GDM1 (cell line): Measurements from ENCODE around the gene LIN7B.
A peak's percentile ranks its signal among the peaks of the same experiment; 100 is the strongest.

ENCODE experiments used
- DNase-seq: peaks from one replicate; lab custom pipeline; 2025; lab: John Stamatoyannopoulos, UW

The LIN7B gene

GRCh38 chr19:49094505-49095482 lies 19.4 kb upstream of the LIN7B start:
- no peak for DNase-seq

DNA sequence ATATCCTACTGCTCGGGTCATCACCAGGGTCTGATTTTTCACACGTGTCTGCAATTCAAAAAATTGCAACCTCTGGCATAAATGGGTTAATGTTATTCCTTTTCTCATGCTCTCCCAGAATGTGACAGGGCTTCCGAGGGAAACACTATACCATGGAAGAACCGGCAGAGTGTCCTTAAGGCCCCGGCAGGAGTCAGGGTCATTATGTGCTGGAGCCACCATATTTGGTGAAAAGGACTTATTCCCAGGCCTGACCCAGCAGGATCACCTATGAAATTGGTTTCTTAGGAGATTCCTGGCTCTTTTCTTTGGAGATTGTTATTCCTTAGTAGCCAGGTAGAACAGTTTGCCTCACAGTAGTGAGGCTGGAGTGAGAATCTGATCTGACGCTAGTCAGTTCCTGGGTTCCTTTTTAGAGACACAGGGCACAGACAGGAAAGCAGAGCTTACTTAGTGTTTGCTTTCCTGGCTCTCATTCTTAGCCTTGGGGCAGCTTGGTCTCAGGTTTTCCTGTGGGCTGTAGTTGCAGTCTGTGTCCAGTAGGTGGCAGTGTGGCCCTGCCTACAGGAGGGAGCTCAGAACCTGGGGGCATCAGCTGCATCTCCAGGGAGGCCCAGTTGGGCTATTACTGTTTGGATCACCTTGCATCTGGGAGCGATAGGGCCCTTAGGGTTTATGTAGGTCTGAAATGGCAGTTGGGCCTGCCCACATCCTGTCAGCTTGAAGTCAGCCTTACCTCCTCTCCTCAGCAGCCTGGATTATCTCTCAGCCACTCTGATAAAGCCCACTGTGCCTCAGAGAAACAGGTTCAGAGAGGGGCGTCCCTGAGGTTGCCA lies 16.5 kb upstream of the LIN7B start:
- peak; percentile 62 for DNase-seq

DNA sequence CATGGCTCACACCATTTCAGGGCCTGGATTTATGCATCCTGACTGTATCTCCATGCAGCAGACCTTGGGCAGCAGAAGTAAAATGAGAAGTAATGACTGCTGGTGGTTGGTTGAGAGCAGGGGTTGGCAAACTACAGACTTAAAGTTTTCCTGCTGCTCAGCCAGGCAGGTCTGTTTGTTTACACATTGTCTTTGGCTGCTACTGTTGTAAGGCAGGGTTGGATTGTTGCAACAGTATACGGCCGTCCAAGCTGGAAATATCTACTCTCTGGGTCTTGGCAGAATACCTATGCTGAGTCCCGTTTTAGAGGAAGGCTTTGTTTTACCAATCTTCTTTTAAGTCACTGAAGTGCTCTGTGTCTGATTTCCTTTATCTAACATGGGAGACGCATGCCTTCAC lies 15.4 kb upstream of the LIN7B start:
- no peak for DNase-seq

DNA sequence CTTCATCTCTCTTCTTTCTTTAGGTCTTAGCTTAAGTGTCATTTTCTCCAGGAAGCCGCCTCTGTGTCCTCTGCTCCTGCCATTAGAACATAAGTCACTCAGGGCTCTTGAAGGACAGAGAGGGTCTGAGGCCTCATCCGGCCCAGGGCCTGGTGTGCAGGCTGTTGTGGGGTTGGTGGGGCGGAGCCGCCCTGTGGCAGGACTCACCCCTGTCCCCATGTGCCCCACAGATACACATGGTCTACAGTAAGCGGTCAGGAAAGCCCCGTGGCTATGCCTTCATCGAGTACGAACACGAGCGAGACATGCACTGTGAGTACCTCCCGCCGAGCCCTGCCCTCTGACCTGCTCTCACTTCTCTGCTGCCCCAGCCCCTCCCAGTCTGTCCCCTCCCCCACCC lies 13.0 kb upstream of the LIN7B start:
- DNase-seq: no peak

- no peak for DNase-seq
Observed at GRCh38 chr19:49102303-49102702, 11.9 kb upstream of the LIN7B start.

DNA sequence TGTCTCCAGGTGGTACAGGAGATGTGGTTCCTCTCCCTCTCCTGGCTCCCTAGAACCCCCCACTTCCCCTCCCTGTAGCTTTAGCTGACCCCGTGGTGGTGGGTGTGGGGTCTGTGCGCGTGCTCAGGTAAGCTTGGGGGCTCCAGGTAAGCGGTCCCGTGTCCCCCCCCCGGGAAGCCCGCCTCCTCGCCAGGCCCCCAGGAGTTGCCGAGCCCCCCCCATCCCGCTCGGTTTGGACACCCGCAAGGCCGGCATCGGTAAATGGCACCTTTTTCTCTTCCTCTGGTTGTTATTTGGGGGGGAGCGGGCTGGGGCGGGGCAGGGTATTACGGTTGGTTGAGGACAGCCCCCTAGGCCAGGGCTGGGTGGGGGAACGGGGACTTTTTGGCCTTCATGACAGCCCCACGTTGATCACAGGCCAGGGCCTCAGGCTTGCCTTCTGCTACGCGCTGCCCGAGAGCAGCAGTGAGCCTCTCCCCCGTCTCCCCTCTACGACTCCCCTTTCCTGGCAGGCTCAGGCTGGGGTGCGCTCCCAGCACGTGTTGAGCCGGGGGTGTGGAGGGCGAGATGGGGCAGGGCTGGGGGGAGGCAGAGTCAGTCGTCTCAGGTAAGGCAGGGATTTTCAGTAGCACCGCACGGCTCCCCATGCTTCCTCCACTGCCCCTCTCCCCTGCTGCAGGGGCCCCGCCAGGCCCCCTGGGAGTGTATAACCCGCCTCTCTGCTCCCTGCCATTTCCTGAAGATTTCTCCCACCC lies 10.7 kb upstream of the LIN7B start:
- DNase-seq: no peak

DNA sequence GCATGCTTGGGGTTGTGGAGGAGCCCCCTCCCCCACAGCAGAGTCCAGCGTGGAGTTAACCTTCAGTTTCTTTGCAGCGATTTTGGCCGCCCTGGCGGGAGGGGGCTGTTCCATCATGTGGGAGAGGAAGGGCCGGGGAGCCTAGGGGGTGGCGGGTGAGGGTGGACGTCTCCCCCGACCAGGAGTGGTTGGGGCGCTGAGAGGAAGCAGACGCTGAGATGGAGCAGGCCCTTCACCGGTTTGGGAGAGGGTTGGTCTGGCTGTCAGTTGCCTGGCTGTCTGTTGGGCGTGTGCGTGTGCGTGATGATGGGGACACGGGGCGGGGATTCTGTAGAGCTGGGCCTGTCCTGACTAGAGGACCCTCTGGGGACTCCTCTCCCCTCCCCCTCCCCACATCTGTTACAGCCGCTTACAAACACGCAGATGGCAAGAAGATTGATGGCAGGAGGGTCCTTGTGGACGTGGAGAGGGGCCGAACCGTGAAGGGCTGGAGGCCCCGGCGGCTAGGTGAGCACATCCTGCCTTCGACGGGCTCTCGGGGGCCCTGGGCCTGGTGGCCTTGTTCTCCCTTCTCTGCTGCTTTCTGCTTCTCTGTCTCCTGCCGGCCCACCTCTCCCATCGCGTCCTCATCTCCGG lies 9.8 kb upstream of the LIN7B start:
- no peak for DNase-seq

DNA sequence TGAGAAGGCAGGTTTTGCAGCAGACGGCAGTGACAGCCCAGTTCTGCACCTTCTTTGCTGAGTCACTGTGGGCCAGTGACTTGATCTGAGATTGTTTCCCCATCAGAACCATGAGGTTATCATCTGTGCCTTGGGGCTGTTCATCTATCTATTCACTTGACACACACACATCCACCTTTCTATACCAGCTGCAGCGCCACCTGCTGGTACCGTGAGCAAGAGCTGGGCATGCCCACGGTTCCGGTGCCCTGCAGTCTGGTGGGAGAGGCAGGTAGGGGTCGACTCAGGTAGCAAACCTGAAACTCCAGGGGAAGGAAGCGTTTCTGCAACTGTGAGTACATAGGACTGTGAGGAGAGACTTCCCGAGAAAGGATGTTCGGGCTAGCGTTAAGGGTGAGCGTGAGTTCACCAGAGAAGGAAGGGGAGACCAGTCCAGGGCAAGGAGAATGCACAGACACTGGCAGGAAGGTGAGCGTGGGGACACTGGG lies 7.5 kb upstream of the LIN7B start:
- DNase-seq: peak; percentile 11

DNA sequence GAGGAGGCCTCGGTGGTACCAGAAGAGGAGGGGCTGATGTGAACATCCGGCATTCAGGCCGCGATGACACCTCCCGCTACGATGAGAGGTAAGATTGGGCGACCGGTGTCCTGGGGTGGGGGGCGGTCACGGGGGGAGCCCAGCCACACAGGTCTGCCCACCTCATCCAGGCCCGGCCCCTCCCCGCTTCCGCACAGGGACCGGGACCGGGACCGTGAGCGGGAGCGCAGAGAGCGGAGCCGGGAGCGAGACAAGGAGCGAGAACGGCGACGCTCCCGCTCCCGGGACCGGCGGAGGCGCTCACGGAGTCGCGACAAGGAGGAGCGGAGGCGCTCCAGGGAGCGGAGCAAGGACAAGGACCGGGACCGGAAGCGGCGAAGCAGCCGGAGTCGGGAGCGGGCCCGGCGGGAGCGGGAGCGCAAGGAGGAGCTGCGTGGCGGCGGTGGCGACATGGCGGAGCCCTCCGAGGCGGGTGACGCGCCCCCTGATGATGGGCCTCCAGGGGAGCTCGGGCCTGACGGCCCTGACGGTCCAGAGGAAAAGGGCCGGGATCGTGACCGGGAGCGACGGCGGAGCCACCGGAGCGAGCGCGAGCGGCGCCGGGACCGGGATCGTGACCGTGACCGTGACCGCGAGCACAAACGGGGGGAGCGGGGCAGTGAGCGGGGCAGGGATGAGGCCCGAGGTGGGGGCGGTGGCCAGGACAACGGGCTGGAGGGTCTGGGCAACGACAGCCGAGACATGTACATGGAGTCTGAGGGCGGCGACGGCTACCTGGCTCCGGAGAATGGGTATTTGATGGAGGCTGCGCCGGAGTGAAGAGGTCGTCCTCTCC lies 6.3 kb upstream of the LIN7B start:
- DNase-seq: no peak

GRCh38 chr19:49109051-49109450 lies 5.1 kb upstream of the LIN7B start:
- DNase-seq: no peak

DNA sequence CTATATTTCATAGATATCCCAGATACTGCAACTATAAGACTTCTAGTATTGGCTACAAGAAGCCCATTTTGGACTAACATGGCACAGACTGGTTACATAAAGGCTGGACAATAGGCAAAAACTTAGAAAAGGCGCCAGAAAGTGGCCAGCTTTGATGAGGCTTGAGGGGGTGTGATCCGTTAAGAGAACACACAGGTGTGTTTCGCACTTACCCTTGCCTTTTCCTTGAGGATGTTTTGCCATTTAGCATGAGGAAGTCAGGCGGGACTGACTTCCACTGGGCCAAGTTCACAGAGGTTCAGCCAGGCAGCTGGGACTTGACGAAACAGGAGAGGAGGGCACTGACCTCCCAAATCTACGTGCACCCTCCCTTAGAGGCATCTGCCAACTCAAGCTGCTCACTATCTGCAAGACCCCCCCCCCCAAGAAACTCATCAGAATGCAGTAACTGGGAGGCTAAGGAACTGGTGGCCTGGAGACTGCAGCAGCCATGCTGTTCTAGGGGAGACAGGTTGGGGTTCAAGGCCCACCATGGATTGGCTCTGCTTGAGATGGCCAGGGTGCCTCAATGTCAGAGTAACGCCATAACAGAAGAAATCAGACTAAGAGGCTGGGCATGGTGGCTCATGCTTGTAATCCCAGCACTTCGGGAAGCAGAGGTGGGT lies 4.5 kb upstream of the LIN7B start:
- DNase-seq: no peak

DNA sequence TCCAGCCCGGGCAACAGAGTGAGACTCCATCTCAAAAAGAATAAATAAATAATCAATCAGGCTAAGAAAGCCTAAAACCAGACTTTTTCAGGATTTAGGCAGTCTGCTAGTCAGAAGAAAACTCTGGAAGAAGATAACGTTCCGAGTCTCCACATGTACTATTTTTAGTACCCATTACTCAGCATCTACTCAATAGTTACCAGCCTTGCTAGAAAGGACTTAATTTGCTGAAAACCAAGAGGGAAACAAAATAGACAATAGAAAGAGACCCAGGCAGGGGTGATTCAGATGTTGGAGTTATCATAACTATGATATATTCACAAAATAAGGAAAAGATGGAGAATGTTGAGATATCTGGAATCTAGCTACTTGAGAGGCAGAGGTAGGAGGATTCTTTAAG lies 3.6 kb upstream of the LIN7B start:
- DNase-seq: no peak

- no peak for DNase-seq
Observed at GRCh38 chr19:49111218-49111998, 2.8 kb upstream of the LIN7B start.

DNA sequence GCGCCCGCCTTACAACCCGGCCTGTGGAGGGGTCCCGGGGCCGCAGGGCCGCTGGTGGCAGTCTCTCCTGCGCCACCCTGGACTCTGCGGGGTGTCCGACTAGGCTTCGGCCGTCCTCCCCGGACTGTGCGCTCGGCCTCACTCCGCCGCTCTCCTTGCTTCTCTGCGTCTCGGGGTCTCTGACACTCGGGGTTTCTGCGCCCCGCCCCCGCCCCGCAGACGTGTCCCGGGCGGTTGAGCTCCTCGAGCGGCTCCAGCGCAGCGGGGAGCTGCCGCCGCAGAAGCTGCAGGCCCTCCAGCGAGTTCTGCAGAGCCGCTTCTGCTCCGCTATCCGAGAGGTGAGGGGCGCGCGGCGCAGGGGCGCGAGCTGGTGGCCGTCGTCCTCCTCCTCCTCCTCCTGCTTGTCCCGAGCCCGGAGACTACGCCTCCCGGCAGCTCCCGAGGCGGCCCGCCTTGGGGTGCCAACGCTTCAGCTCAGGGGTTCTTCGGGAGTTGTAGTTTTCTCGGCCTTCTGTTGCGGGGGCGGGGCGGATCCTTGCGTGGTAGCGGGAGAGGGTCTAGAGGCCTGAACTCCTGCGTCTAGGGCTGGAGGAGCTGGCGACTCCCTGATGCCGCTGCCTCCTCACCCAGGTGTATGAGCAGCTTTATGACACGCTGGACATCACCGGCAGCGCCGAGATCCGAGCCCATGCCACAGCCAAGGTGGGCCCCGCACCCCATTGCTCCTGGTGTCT lies 627 bp downstream of the LIN7B start:
- DNase-seq: no peak

- DNase-seq: peak; percentile 13
Observed at GRCh38 chr19:49116544-49116943, 2.4 kb downstream of the LIN7B start.

DNA sequence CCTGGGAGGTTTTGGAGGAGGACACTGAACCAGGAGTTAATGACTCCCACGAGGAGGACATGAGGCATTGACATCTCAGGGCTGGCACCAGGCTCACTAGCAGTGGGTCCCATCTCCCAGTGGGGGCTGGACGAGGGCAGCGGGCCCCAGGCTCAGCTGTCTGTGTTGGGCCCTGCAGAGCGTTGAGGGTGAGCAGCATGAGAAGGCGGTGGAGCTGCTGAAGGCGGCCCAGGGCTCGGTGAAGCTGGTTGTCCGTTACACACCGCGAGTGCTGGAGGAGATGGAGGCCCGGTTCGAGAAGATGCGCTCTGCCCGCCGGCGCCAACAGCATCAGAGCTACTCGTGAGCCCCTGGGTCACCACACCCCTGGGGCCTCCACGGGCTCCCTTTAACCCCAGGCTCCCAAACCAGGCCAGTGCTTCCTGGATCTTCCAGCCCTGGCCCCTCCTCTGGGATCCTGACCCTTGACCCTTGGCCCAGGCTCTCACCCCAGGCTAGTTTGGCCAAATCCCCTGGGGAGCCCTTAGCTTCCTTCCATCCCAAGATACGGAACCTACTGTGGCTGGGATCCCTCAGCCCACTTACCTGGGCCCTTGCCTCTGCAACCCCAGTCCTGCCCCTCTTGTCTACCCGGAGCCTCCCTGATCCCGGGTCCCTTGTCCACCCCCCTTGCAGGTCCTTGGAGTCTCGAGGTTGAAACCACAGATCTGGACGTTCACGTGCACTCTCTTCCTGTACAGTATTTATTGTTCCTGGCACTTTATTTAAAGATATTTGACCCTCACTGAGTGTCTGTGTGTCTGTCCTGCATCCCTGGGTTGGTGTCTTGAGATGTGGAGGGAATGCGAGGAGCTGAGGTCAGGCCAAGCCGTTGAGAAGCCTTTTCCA lies 3.8 kb downstream of the LIN7B start:
- no peak for DNase-seq

GRCh38 chr19:49118565-49119410 lies 4.6 kb downstream of the LIN7B start, which contains the start of gene C19orf73:
Gene C19orf73 (minus strand): TSS chr19:49119143. CDS start chr19:49119022, 121 bp downstream.
- DNase-seq: peak; percentile 96
